AG04450 (cell line): Measurements from ENCODE around the gene ABI3. TPM values are rescaled to one million over a fixed set of nuclear protein-coding genes. Genes with fewer than 3 reads are reported as not detected.
A peak's percentile ranks its signal among the peaks of the same experiment; 100 is the strongest.

Experiments used
- CTCF ChIA-PET: fragments of 300-600, 350-600 bp; formaldehyde crosslinking; extraction: SDS; loops from one replicate; lab custom pipeline; 2022; ENCODE audit warnings: antibody characterized with exemption, inconsistent platforms; lab: Charles Lee
- POLR2A ChIA-PET: fragments of 350-600 bp; formaldehyde crosslinking; extraction: SDS; loops from one replicate; lab custom pipeline; 2021; ENCODE audit warnings: antibody characterized with exemption, inconsistent platforms; lab: Yijun Ruan, JAX
- DNase-seq: peaks from one replicate; pipeline ENCODE4 v3.0.0-alpha.2; 2011; ENCODE audit warnings: low read depth, low spot score
- H3K27ac ChIP-seq: one replicate; pipeline ENCODE4 v1.5.1; 2012; ENCODE audit warnings: low read depth, low read length, control low read depth
- H3K27me3 ChIP-seq: one replicate; pipeline ENCODE4 v1.6.0; 2012; ENCODE audit warnings: low read length; ENCODE audit not compliant: control insufficient read depth, insufficient read depth
- H3K4me3 ChIP-seq: 2 replicates; pipeline ENCODE4 v1.5.1; 2011; ENCODE audit warnings: mild to moderate bottlenecking, low read depth, low read length, control low read depth
- H3K9me3 ChIP-seq: 2 replicates; pipeline ENCODE4 v1.5.1; 2012; ENCODE audit warnings: low read length; ENCODE audit not compliant: control insufficient read depth, insufficient read depth
- polyA plus RNA-seq: library from polyadenylated mRNA; depleted of rRNA; stranded (reverse); fragments of >200 nt; gene quantifications from 2 replicates; pipeline ENCODE4 v1.2.3, GENCODE V29; 2011
- TF ChIP-seq, protein P1 (sequence below): IDR thresholded peaks from 2 replicates; pipeline ENCODE4 v1.5.1; 2011; ENCODE audit warnings: low read depth, low read length, control low read depth, inconsistent platforms

The ABI3 gene
- polyA plus RNA-seq, 1 experiment, result 0.21 TPM

- POLR2A ChIA-PET, result no interaction called here
- Histone ChIP-seq H3K9me3 (peaks cover 6% of the 10 kb centered on the region; the same call in 1 of the 2 replicates), H3K27me3 (peaks cover 53% of the 10 kb centered on the region), H3K27ac (no peak overlapping the region), H3K4me3 (no peak overlapping the region)
- CTCF ChIA-PET, result interaction anchor here (0.6 to 1.1 kb wide), 3 partner anchors 23 to 204 kb away, joined by 3 read pairs; no protein-coding TSS in a partner anchor
- no peak for DNase-seq
- TF ChIP-seq, protein P1, sequence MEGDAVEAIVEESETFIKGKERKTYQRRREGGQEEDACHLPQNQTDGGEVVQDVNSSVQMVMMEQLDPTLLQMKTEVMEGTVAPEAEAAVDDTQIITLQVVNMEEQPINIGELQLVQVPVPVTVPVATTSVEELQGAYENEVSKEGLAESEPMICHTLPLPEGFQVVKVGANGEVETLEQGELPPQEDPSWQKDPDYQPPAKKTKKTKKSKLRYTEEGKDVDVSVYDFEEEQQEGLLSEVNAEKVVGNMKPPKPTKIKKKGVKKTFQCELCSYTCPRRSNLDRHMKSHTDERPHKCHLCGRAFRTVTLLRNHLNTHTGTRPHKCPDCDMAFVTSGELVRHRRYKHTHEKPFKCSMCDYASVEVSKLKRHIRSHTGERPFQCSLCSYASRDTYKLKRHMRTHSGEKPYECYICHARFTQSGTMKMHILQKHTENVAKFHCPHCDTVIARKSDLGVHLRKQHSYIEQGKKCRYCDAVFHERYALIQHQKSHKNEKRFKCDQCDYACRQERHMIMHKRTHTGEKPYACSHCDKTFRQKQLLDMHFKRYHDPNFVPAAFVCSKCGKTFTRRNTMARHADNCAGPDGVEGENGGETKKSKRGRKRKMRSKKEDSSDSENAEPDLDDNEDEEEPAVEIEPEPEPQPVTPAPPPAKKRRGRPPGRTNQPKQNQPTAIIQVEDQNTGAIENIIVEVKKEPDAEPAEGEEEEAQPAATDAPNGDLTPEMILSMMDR, result peak; percentile 86
These were observed 13.2 kb downstream of the ABI3 start for GRCh38 chr17:49223517-49224197.

GRCh38 chr17:49224198-49224996 is 13.9 kb downstream of the ABI3 start:
- TF ChIP-seq, protein P1, result no peak
- Histone ChIP-seq H3K27me3 (peaks cover 58% of the 10 kb centered on the region), H3K9me3 (peaks cover 6% of the 10 kb centered on the region; the same call in 1 of the 2 replicates), H3K27ac (no peak overlapping the region), H3K4me3 (no peak overlapping the region)
- CTCF ChIA-PET, result interaction anchor here (0.6 to 5.5 kb wide), 4 partner anchors 24 to 205 kb away, joined by 3 to 42 read pairs (median 3); no protein-coding TSS in a partner anchor
- no peak for DNase-seq
- POLR2A ChIA-PET, result no interaction called here

- CTCF ChIA-PET, result interaction anchor here (0.6 to 5.5 kb wide), 3 partner anchors 24 to 44 kb away, joined by 3 to 42 read pairs (median 3); no protein-coding TSS in a partner anchor
- TF ChIP-seq, protein P1, result no peak
These were observed 14.5 kb downstream of the ABI3 start for GRCh38 chr17:49224997-49225337.

DNA sequence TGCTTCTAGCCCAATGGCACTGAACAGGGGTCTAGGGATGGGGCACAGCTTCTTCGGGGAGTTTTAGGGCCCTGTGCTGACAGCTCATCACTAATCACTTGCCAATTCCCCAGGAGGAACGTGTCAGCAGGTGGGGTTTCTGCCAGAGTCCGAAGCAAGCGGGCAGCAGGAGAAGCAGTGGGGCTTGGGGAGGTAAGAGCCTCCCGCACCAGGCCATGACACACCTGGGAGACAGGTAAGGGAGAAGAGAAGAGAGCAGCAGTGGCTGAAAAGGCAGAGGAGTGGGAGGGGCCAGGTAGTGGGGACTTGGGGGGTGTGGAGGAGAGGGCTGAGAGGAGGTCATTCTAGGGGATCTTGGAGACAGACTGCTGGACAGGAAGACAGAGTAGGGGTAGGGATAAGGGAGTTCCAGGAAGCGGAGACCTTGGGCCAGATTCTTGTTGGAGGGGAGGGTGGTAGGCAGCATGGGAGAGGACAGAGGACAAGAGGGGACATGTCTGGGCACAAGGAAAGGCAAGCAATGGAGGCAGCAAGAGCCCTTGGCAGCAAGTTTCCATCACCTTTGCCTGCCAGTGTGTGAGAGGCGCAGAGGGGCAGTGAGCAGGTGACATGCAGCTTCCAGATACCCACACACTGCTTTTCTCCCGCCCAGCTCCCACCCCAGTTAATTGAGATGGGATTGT is 15.2 kb downstream of the ABI3 start:
- no peak for DNase-seq
- ChIA-PET POLR2A (no interaction called here), CTCF (interaction anchor here (0.6 to 5.5 kb wide), 6 partner anchors 32 to 541 kb away, joined by 3 to 42 read pairs (median 4); no protein-coding TSS in a partner anchor)
- H3K27me3 ChIP-seq, result peaks cover 61% of the 10 kb centered on the region
- H3K4me3 ChIP-seq, result no peak overlapping the region
- TF ChIP-seq, protein P1, result no peak
- peaks cover 3% of the 10 kb centered on the region; the same call in 1 of the 2 replicates for H3K9me3 ChIP-seq
- H3K27ac ChIP-seq, result no peak overlapping the region

More at GRCh38 chr17:49224997-49225337, 14.5 kb downstream of the ABI3 start:
- POLR2A ChIA-PET, result no interaction called here
- Histone ChIP-seq H3K4me3 (no peak overlapping the region), H3K9me3 (peaks cover 6% of the 10 kb centered on the region; the same call in 1 of the 2 replicates), H3K27ac (no peak overlapping the region), H3K27me3 (peaks cover 59% of the 10 kb centered on the region)
- DNase-seq, result no peak
